Measurements from ENCODE around the gene ZFP36L2.

The ZFP36L2 gene

DNA sequence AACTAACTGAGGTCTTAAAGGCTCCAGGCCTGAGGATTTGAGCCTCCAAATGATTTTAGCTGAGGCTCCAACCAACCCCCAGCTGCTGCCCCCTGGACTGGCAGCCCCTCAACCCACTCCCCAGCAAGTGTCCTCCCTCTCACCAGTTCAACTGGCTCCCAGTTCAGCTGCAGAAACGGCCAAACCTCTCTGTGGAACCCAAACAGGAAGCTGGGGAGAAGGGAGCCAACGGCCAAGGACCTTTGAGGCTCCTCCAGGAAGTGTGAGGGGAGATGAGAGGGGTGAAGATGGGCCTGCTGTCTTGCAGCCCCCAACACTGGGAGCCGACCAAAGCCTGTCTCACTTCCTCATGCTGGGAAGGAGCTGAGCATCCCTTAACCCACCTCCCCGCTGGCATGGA, 24.9 kb downstream of the ZFP36L2 start:
- Histone ChIP-seq H3K27me3 (ENCODE audit: control insufficient read depth, insufficient read depth, low read length) (no peaks in the 10 kb centered on the region), H3K27ac (no peak overlapping the region), H3K4me1 (no peaks in the 10 kb centered on the region), H3K36me3 (ENCODE audit: control insufficient read depth, insufficient read depth, low read length) (no peaks in the 10 kb centered on the region), H3K9me3 (ENCODE audit: control insufficient read depth, low read length) (no peaks in the 10 kb centered on the region), H3K79me2 (no peaks in the 10 kb centered on the region), H3K4me2 (ENCODE audit: low read length) (no peak overlapping the region), H3K4me3 (ENCODE audit: low read depth, low read length) (no peak overlapping the region), H2AFZ (no peak overlapping the region), H3K9ac (no peak overlapping the region)
- TF ChIP-seq, protein P1, sequence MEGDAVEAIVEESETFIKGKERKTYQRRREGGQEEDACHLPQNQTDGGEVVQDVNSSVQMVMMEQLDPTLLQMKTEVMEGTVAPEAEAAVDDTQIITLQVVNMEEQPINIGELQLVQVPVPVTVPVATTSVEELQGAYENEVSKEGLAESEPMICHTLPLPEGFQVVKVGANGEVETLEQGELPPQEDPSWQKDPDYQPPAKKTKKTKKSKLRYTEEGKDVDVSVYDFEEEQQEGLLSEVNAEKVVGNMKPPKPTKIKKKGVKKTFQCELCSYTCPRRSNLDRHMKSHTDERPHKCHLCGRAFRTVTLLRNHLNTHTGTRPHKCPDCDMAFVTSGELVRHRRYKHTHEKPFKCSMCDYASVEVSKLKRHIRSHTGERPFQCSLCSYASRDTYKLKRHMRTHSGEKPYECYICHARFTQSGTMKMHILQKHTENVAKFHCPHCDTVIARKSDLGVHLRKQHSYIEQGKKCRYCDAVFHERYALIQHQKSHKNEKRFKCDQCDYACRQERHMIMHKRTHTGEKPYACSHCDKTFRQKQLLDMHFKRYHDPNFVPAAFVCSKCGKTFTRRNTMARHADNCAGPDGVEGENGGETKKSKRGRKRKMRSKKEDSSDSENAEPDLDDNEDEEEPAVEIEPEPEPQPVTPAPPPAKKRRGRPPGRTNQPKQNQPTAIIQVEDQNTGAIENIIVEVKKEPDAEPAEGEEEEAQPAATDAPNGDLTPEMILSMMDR (IDR thresholded peaks at IDR 0.05), result no peak

DNA sequence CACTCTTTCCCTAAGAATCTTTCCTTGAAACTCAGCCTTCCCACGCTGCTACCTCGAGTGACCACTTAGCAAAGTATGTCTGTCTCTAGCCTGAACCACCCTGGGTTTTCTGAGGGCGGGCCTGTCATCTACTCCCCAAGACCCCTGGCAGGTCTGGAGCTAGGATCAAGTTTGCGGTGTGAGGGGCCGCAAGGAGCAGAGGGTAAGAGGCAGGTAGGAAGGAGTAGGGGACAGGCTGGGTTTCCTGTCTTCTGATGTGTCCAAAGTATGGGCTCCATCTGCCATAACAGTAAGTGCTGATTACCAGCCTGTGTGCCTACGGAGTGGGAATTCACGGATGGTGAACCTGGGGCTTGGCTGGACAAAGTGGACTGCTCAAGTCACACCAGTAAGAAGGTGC, 25.4 kb downstream of the ZFP36L2 start:
- Histone ChIP-seq H3K4me2 (ENCODE audit: low read length) (no peak overlapping the region), H3K27ac (no peak overlapping the region), H2AFZ (no peak overlapping the region), H3K4me1 (no peaks in the 10 kb centered on the region), H3K9me3 (ENCODE audit: control insufficient read depth, low read length) (no peaks in the 10 kb centered on the region), H3K79me2 (no peaks in the 10 kb centered on the region), H3K36me3 (ENCODE audit: control insufficient read depth, insufficient read depth, low read length) (no peaks in the 10 kb centered on the region), H3K4me3 (ENCODE audit: low read depth, low read length) (no peak overlapping the region), H3K9ac (no peak overlapping the region), H3K27me3 (ENCODE audit: control insufficient read depth, insufficient read depth, low read length) (no peaks in the 10 kb centered on the region)
- TF ChIP-seq, protein P1 (IDR thresholded peaks at IDR 0.05), result no peak

DNA sequence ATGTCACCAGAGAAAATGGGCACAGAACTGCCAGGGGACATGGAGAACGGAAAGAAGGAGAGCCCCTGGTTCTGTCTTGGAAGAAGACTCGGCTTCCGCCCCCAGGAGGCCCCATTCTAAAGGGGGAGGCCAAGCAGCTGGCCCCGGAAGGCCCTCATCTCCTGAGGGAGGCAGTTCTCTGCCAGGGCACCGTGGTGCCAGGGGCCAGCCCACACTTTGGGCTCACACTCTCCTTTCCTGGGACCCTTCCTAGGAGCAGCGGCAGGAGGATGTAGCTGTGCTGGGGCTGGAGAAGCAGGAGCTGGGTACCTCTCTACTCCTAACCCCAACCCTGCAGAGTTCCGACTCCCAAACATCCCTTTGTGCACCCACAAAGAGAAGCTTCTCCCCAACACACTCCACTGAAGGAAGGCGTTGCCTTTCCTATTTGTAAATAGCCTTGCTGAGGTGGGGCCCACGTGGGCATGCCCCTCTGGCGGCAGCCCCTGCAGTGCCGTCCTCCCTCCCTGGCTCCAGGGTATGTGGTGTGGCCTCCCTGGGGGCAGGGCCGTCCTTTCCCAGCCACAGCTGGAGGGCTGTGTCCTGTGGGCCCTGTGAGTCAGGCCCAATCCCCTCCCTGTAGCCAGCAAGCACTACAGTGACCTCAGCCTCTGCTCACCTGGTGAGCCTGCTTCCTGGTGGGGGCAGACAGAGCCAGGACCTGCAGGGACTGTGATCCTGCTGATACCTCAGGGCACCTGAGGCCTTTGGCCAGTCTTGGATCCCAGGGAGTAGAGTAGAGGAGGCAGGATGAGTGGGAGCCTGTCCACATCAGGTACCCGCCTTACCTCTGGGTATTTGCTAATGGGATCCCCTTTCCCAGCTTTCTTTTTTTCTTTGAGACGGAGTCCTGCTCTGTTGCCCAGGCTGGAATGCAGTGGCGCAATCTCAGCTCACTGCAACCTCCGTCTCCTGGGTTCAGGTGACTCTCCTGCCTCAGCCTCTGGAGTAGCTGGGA, 26.6 kb downstream of the ZFP36L2 start:
- no peak overlapping the region for H3K4me2 ChIP-seq (ENCODE audit: low read length)
- no peaks in the 10 kb centered on the region for H3K36me3 ChIP-seq (ENCODE audit: control insufficient read depth, insufficient read depth, low read length)
- no peak overlapping the region for H2AFZ ChIP-seq
- TF ChIP-seq, protein P1 (IDR thresholded peaks at IDR 0.05), result no peak
- no peaks in the 10 kb centered on the region for H3K79me2 ChIP-seq
- H3K4me1 ChIP-seq, result no peaks in the 10 kb centered on the region
- H3K27me3 ChIP-seq (ENCODE audit: control insufficient read depth, insufficient read depth, low read length), result no peaks in the 10 kb centered on the region
- no peak overlapping the region for H3K9ac ChIP-seq
- H3K4me3 ChIP-seq (ENCODE audit: low read depth, low read length), result no peak overlapping the region
- no peak overlapping the region for H3K27ac ChIP-seq
- H3K9me3 ChIP-seq (ENCODE audit: control insufficient read depth, low read length), result no peaks in the 10 kb centered on the region

DNA sequence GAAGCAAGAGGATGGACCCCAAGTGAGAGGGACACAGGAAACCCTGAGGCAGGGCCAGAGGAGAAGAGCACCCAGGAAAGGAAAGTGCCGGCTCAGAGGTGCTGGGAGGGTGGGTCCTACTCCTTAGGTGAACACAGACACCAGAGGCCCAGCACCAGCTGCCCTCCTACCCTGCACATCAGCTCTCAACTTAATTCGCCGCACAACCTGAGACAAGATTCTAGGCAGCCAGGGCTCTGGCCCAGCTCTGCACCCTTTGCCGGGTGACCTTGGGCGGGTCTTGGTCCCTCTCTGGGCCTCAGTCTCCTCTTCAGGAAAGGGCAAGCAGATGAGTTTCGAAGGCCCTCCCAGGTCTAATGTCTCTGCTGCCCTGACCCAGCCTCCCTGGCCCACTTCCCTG, 28.1 kb downstream of the ZFP36L2 start:
- Histone ChIP-seq H3K4me1 (no peaks in the 10 kb centered on the region), H3K9ac (no peak overlapping the region), H3K4me3 (ENCODE audit: low read depth, low read length) (no peak overlapping the region), H3K4me2 (ENCODE audit: low read length) (no peak overlapping the region), H3K79me2 (no peaks in the 10 kb centered on the region), H3K9me3 (ENCODE audit: control insufficient read depth, low read length) (no peaks in the 10 kb centered on the region), H2AFZ (no peak overlapping the region), H3K36me3 (ENCODE audit: control insufficient read depth, insufficient read depth, low read length) (no peaks in the 10 kb centered on the region), H3K27ac (no peak overlapping the region), H3K27me3 (ENCODE audit: control insufficient read depth, insufficient read depth, low read length) (no peaks in the 10 kb centered on the region)
- TF ChIP-seq, protein P1 (IDR thresholded peaks at IDR 0.05), result no peak

DNA sequence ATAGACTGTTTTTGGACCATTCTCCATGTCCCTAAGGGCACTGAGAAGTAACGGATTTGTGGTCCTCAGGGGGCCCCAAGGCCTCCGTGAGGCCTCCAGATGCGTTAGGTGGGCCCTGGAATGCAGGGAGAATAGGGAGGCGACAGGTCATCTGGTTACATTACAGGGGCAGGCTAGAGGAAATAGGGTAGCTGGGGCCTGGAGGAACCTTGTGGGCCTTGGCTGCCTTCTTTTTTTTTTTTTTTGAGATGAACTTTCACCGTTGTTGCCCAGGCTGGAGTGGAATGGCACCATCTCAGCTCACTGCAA, 28.9 kb downstream of the ZFP36L2 start:
- no peak overlapping the region for H3K4me3 ChIP-seq (ENCODE audit: low read depth, low read length)
- no peak overlapping the region for H3K4me2 ChIP-seq (ENCODE audit: low read length)
- H3K79me2 ChIP-seq, result no peaks in the 10 kb centered on the region
- H3K27ac ChIP-seq, result no peak overlapping the region
- H3K4me1 ChIP-seq, result no peaks in the 10 kb centered on the region
- no peaks in the 10 kb centered on the region for H3K9me3 ChIP-seq (ENCODE audit: control insufficient read depth, low read length)
- no peak overlapping the region for H2AFZ ChIP-seq
- no peak overlapping the region for H3K9ac ChIP-seq
- TF ChIP-seq, protein P1 (IDR thresholded peaks at IDR 0.05), result no peak
- no peaks in the 10 kb centered on the region for H3K36me3 ChIP-seq (ENCODE audit: control insufficient read depth, insufficient read depth, low read length)
- H3K27me3 ChIP-seq (ENCODE audit: control insufficient read depth, insufficient read depth, low read length), result no peaks in the 10 kb centered on the region

Measured in parathyroid adenoma (tissue), 2 donors.